CD4-positive, alpha-beta T cell treated with Interleukin-1 beta for 1 hour (primary cell): Measurements from ENCODE around the gene LSP1.

Experiments used
- DNase-seq, 2 donors: peaks; one replicate each; pipeline ENCODE4 v3.0.0-alpha.2; 2020 to 2022

LSP1 gene

DNA sequence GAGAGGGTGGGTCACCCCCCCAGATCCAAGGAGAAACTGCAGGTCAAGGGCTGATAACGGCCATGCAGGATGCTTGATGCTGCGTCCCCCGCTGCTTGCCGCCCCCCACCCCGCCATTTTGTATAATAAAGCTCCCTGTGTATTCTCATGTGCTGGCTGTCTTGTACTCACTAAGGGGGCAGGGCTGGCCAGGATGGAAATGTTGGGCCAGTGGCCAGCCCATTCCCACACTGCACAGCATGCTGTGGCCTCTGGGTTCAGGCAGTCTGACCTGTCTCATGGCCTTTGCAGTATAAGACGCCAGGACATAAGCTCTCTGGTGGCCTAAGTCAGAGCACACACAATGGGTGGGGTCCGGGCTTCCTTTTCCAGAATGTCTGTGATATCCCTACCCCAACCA is 39.2 kb downstream of the LSP1 start:
- DNase-seq, result no peak

DNA sequence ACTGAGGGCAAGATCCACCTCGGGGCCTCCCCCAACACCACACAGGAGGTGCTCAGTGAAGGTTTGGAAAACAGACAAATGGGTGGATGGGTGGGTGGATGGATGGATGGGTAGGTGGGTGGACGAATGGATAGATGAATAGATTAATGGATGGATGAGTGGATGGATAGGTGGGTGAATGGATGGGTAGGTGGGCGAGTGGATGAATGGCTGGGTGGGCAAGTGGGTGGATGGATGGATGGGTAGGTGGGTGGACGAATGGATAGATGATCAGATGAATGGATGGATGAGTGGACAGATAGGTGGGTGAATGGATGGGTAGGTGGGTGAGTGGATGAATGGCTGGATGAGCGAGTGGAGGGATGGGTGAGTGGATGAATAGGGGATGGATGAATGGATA is 39.7 kb downstream of the LSP1 start:
- no peak for DNase-seq

- no peak for DNase-seq
Measured at GRCh38 chr11:1893581-1894359, 40.9 kb downstream of the LSP1 start.

GRCh38 chr11:1894759-1895158 is 41.9 kb downstream of the LSP1 start:
- no peak for DNase-seq

GRCh38 chr11:1896468-1896867 is 43.6 kb downstream of the LSP1 start:
- no peak for DNase-seq

DNA sequence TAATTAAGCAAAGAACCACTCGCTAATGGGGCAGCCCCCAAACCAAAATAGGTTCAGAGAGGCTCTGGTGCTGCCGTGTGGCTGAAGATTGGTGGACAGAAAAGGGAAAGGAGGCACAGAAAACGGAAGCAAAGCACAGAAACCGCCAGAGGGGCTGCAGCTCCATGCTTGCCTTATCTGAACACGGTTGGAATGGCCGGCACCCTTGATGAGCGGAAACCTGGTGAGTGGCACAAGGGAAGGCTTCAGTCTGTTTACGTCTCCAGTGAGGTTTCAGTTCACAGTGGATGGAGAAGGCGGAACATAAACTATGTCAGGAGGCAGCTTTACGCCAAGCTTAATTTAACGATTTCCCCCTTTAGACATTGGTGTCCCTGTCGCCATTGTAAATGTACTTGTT is 44.0 kb downstream of the LSP1 start:
- DNase-seq, result no peak

GRCh38 chr11:1899090-1899489 is 46.2 kb downstream of the LSP1 start:
- no peak for DNase-seq

DNA sequence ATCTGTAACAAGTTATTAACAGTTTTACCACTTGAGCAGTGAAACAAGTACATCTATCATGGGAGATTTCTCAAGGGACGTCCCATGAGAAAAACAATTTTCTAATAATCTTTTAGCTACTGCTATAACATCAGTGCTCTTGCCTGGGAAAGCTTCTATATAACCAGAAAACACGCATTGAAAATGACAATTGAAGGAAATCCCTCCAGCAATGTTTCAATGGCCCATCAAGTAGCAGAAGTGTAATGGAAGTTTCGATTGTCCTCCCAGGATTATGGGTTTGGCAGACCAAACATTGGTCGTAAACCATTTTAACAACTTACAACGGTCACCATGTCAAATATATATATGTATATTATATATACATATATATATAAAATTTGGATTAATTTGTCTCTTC is 46.8 kb downstream of the LSP1 start:
- DNase-seq, result no peak

GRCh38 chr11:1906181-1906580 is 53.3 kb downstream of the LSP1 start:
- no peak for DNase-seq

DNA sequence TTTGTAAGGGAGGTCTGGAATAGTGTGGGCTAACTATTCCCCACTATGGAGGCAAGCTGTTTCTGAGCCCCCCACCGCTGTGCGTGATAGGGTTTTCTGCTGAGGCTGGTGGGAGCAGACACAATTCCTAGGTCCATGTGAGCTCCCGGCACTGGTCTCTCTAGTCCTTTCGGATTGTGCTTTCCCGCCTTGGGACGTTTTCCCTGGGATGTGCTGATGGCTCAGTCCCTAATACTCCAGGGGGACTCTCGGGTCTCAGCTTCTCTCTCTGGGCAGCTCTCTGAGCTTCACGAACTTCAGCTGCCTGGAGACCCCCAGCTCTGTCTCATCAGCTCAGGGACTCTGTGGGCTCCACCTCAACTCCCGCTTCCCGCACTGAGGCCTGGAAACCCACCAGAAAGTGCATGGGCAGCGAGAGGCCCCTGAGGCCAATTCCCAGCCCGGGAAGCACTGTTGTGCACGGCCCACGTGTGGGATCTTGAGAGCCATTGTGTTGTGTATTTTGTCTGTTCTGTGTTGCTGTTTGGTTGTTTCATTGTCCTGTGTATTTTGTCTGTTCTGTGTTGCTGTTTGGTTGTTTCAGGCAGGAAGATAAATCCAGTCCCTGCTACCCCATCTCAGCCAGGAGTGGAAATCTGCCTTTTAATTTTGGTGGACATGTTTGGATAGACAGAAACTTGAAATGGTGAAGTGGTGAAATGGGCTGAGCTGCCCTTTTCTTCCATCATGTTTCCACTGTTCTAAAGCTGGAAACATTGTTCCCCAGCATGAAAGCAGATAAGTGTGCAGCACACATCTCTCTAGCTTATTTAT is 53.9 kb downstream of the LSP1 start:
- no peak for DNase-seq

- DNase-seq, result no peak
Measured at GRCh38 chr11:1908618-1909017, 55.7 kb downstream of the LSP1 start.

GRCh38 chr11:1909524-1909923 is 56.6 kb downstream of the LSP1 start:
- DNase-seq, result no peak

DNA sequence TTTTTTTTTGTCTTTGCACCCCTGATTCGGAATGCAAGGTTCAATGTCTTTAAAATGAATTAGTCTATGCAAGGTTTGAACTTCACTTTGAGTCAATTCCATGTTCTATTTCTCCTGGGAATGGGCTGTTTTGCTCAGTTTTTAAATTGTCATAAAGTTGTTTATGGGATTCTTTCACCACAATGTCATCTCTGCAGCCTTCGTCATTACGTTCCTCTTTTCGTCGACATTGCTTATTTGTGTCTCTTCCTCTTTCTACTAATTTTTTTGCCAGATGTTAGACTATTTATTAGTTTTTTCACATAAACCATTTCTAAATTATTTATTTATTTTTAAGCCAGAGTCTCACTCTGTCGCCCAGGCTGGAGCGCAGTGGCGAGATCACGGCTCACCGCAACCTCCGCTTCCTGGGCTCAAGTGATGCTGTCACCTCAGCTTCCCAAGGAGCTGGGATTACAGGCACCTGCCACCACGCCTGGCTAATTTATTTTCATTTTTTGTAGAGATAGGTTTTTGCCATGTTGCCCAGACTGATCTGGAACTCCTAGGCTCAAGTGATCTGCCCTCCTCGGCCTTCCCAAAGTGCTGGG is 59.5 kb downstream of the LSP1 start:
- DNase-seq, result no peak

DNA sequence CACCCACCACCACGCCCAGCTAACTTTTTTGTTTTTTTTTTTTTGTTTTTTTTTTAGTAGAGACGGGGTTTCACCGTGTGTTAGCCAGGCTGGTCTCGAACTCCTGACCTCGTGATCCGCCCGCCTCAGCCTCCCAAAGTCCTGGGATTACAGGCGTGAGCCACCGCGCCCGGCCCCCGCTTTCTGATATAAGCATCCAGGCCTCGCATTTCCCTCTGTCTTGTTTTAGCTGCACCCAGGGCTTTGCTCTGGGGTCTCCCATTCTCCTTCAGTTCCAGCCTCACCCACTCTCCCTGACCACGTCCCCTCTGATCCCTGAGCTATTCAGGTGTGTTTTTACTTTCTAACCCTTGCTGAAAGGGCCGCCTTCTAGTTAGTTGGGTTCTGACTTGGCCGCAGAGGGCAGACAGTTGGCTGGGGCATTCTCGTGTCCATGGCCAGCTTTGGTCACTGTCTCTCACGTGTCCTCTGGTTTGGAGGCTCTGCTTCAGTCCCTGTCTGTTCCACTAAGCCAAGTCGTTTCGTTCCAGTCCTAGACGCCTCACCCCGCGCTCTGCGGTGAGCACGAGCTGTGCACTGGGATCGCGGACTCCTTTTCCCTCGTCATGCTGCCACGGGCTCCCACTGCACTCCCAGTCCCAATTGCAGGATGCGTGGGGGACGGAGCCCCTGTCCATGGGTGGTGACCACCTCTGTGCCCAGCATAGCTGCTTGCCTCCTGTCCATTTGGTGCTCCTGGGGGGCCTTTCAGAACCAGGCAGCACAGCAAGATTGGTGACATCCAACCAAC is 60.6 kb downstream of the LSP1 start:
- no peak for DNase-seq

- no peak for DNase-seq
Measured at GRCh38 chr11:1915795-1916131, 62.9 kb downstream of the LSP1 start.

- DNase-seq, result no peak
Measured at GRCh38 chr11:1916132-1916985, 63.5 kb downstream of the LSP1 start.

- DNase-seq, result no peak
Measured at GRCh38 chr11:1916986-1917522, 64.2 kb downstream of the LSP1 start.

GRCh38 chr11:1917523-1918435 is 64.9 kb downstream of the LSP1 start:
- no peak for DNase-seq

DNA sequence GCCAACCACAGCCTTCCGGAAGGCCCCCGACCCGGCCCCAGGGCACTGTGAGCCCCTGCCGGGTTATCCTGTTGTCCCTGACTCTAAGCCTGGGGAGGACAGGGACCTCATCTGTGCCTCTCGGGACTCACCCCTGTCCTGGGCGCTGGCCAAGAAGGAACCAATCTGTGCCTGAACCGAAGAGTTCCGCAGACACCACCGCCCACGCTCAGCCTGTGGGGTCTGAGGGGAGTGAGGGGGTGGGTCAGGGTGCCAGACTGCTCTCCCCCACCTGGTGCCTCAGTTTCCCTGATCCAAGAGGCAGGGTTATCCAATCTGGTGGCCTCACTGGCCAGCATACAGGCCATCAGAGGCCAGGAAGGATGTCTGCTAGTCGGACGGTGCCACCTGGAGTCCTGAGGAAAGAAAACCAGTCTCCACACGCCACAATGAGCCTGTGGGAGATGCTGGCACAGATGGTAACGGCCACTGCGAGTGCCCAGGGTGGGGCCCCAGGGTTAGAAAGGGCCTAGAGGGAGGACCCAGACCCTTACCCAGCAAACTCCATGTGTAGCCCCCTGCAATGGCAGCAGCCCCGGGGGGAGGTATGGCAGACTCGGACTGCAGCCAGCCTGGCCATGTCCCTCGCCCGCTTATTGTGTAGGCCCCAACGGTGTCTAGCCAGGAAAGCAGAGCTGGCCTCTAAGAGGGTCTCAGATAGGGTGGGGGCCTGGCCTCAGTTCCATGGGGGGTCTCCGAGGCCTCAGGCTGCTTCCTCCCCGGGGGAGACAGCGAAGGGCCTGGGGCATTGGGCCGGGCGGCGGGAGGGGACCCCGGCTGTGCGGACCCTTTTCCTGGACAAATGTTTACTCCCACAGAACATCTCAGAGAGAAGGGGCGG is 65.8 kb downstream of the LSP1 start:
- no peak for DNase-seq
